ENCODE measurements around the gene RIN2. TPM values are rescaled to one million over a fixed set of nuclear protein-coding genes. Genes with fewer than 3 reads are reported as not detected.
A peak's percentile ranks its signal among the peaks of the same experiment; 100 is the strongest.

Gene RIN2
- total RNA-seq, 1 donor, result 55.7 TPM

DNA sequence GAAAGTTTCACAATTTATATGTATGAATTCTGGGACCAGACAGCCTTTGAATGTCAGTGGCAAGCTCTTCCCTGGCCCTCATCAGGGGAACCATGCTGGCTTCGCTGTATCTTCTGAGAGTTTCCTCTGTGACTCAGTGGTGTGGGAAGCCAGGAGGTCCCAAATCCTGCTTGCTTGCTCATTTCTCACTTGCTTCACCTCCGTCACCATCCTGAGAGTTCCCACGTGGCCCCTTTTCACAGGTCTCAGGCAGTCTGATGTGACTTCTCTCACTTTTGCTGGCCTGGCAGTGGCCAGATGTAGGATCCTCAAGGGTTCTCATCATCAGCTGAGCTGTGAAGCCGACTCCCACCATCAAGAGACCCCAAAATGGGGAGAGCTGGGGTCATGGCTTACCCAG lies 28.4 kb upstream of the RIN2 start:
- Histone ChIP-seq H3K9me3 (ENCODE audit: low read depth, low read length) (no peaks in the 10 kb centered on the region), H3K4me2 (ENCODE audit: insufficient read depth, low read length) (no peak overlapping the region), H3K27me3 (ENCODE audit: insufficient read depth, low read length) (no peaks in the 10 kb centered on the region), H4K20me1 (ENCODE audit: insufficient read depth, low read length) (no peaks in the 10 kb centered on the region), H3K79me2 (ENCODE audit: insufficient read depth, low read length) (no peaks in the 10 kb centered on the region), H3K36me3 (ENCODE audit: insufficient read depth, low read length) (no peaks in the 10 kb centered on the region), H3K4me3 (ENCODE audit: insufficient read depth, low read length) (no peak overlapping the region), H3K27ac (ENCODE audit: low read depth, low read length) (no peak overlapping the region), H2AFZ (ENCODE audit: low read length) (no peak overlapping the region), H3K4me1 (ENCODE audit: insufficient read depth, low read length) (peaks cover 10% of the 10 kb centered on the region)
- no peak for DNase-seq (ENCODE audit: insufficient read length, low spot score, missing footprints)
- no peak for TF ChIP-seq CTCF (IDR thresholded peaks at IDR 0.05; ENCODE audit: extremely low read depth, low read depth, low read length)

GRCh38 chr20:19730706-19731105 lies 27.4 kb upstream of the RIN2 start:
- Histone ChIP-seq H3K27me3 (ENCODE audit: insufficient read depth, low read length) (no peaks in the 10 kb centered on the region), H3K4me2 (ENCODE audit: insufficient read depth, low read length) (no peak overlapping the region), H3K4me1 (ENCODE audit: insufficient read depth, low read length) (peaks cover 19% of the 10 kb centered on the region), H3K36me3 (ENCODE audit: insufficient read depth, low read length) (no peaks in the 10 kb centered on the region), H3K4me3 (ENCODE audit: insufficient read depth, low read length) (no peak overlapping the region), H3K27ac (ENCODE audit: low read depth, low read length) (no peak overlapping the region), H2AFZ (ENCODE audit: low read length) (peak overlapping the region; percentile 3), H3K79me2 (ENCODE audit: insufficient read depth, low read length) (no peaks in the 10 kb centered on the region), H3K9me3 (ENCODE audit: low read depth, low read length) (no peaks in the 10 kb centered on the region), H4K20me1 (ENCODE audit: insufficient read depth, low read length) (no peaks in the 10 kb centered on the region)
- TF ChIP-seq CTCF (IDR thresholded peaks at IDR 0.05; ENCODE audit: extremely low read depth, low read depth, low read length), result no peak
- DNase-seq (ENCODE audit: insufficient read length, low spot score, missing footprints), result no peak

GRCh38 chr20:19734811-19735210 lies 23.2 kb upstream of the RIN2 start:
- Histone ChIP-seq H3K9me3 (ENCODE audit: low read depth, low read length) (no peaks in the 10 kb centered on the region), H3K79me2 (ENCODE audit: insufficient read depth, low read length) (no peaks in the 10 kb centered on the region), H4K20me1 (ENCODE audit: insufficient read depth, low read length) (no peaks in the 10 kb centered on the region), H3K36me3 (ENCODE audit: insufficient read depth, low read length) (no peaks in the 10 kb centered on the region), H3K27me3 (ENCODE audit: insufficient read depth, low read length) (no peaks in the 10 kb centered on the region), H3K4me2 (ENCODE audit: insufficient read depth, low read length) (peak overlapping the region; percentile 68), H3K27ac (ENCODE audit: low read depth, low read length) (peak overlapping the region; percentile 77), H3K4me1 (ENCODE audit: insufficient read depth, low read length) (peaks cover 25% of the 10 kb centered on the region), H2AFZ (ENCODE audit: low read length) (peak overlapping the region; percentile 63), H3K4me3 (ENCODE audit: insufficient read depth, low read length) (no peak overlapping the region)
- DNase-seq (ENCODE audit: insufficient read length, low spot score, missing footprints), result no peak
- TF ChIP-seq CTCF (IDR thresholded peaks at IDR 0.05; ENCODE audit: extremely low read depth, low read depth, low read length), result no peak

GRCh38 chr20:19735446-19735845 lies 22.6 kb upstream of the RIN2 start:
- no peaks in the 10 kb centered on the region for H3K79me2 ChIP-seq (ENCODE audit: insufficient read depth, low read length)
- H3K4me2 ChIP-seq (ENCODE audit: insufficient read depth, low read length), result peak overlapping the region; percentile 68
- H2AFZ ChIP-seq (ENCODE audit: low read length), result peak overlapping the region; percentile 63
- no peaks in the 10 kb centered on the region for H4K20me1 ChIP-seq (ENCODE audit: insufficient read depth, low read length)
- peak overlapping the region; percentile 77 for H3K27ac ChIP-seq (ENCODE audit: low read depth, low read length)
- no peaks in the 10 kb centered on the region for H3K9me3 ChIP-seq (ENCODE audit: low read depth, low read length)
- H3K36me3 ChIP-seq (ENCODE audit: insufficient read depth, low read length), result no peaks in the 10 kb centered on the region
- H3K4me3 ChIP-seq (ENCODE audit: insufficient read depth, low read length), result no peak overlapping the region
- no peak for TF ChIP-seq CTCF (IDR thresholded peaks at IDR 0.05; ENCODE audit: extremely low read depth, low read depth, low read length)
- peak; percentile 87 for DNase-seq (ENCODE audit: insufficient read length, low spot score, missing footprints)
- no peaks in the 10 kb centered on the region for H3K27me3 ChIP-seq (ENCODE audit: insufficient read depth, low read length)
- H3K4me1 ChIP-seq (ENCODE audit: insufficient read depth, low read length), result peaks cover 25% of the 10 kb centered on the region
